Activated CD4-positive, alpha-beta T cell treated with anti-CD3 and anti-CD28 coated beads, Interleukin-2, amount 10 ng/mL, durations not matched to agents 24 days and 14 days (primary cell): ENCODE measurements around the gene TMEM151A. TPM values are rescaled to one million over a fixed set of nuclear protein-coding genes. Genes with fewer than 3 reads are reported as not detected.
A peak's percentile ranks its signal among the peaks of the same experiment; 100 is the strongest.
"Not testable (repeated sequence)": the region's sequence is repeated elsewhere in the genome, so short reads cannot be mapped to it uniquely, and the experiment has no call there.

Experiments
- DNase-seq: peaks from one replicate; pipeline ENCODE4 v3.0.0; 2022
- H3K27ac Mint-ChIP-seq: one replicate; pipeline ENCODE4 v1.8.0; 2022; ENCODE audit warnings: mild to moderate bottlenecking, mixed read lengths
- H3K27me3 Mint-ChIP-seq: one replicate; pipeline ENCODE4 v1.8.0; 2022; ENCODE audit warnings: mixed read lengths
- H3K36me3 Mint-ChIP-seq: one replicate; pipeline ENCODE4 v1.8.0; 2022; ENCODE audit warnings: low read depth, mild to moderate bottlenecking, mixed read lengths
- H3K4me1 Mint-ChIP-seq: one replicate; pipeline ENCODE4 v1.8.0; 2021; ENCODE audit warnings: mixed read lengths
- H3K4me3 Mint-ChIP-seq: one replicate; pipeline ENCODE4 v1.8.0; 2022; ENCODE audit warnings: mild to moderate bottlenecking, moderate library complexity, mixed read lengths
- H3K9me3 Mint-ChIP-seq: one replicate; pipeline ENCODE4 v1.8.0; 2021; ENCODE audit warnings: mixed read lengths
- intact Hi-C: fragments of 100-400 bp; cut with micrococcal nuclease; formaldehyde crosslinking; loops from one replicate; pipeline ENCODE4 v1.15.1; 2023
- total RNA-seq: library from RNA; stranded (reverse); gene quantifications from 2 replicates; pipeline ENCODE4 v1.2.3, GENCODE V29; 2022

Gene TMEM151A
- total RNA-seq, 1 donor from 2014 or later = not detected

GRCh38 chr11:66274219-66274618 is 17.5 kb upstream of the TMEM151A start:
- Mint-ChIP-seq H3K36me3 (peaks cover 50% of the 10 kb centered on the region), H3K9me3 (no peaks in the 10 kb centered on the region), H3K4me1 (peaks cover 19% of the 10 kb centered on the region), H3K27me3 (peaks cover 3% of the 10 kb centered on the region), H3K4me3 (no peak overlapping the region), H3K27ac (no peak overlapping the region)
- intact Hi-C loops = no loop called here
- DNase-seq = no peak

GRCh38 chr11:66275396-66275795 is 16.3 kb upstream of the TMEM151A start:
- peaks cover 17% of the 10 kb centered on the region for H3K4me1 Mint-ChIP-seq
- no peak for DNase-seq
- no peaks in the 10 kb centered on the region for H3K9me3 Mint-ChIP-seq
- intact Hi-C loops = no loop called here
- H3K4me3 Mint-ChIP-seq = no peak overlapping the region
- no peak overlapping the region for H3K27ac Mint-ChIP-seq
- H3K27me3 Mint-ChIP-seq = peaks cover 7% of the 10 kb centered on the region
- peaks cover 46% of the 10 kb centered on the region for H3K36me3 Mint-ChIP-seq

GRCh38 chr11:66275984-66276612 is 15.6 kb upstream of the TMEM151A start:
- intact Hi-C loops = no loop called here

GRCh38 chr11:66276619-66277018 is 15.1 kb upstream of the TMEM151A start:
- not testable (repeated sequence) for H3K4me3 Mint-ChIP-seq
- H3K36me3 Mint-ChIP-seq = peaks cover 39% of the 10 kb centered on the region

More at GRCh38 chr11:66275984-66276612, 15.6 kb upstream of the TMEM151A start:
- peaks cover 13% of the 10 kb centered on the region for H3K4me1 Mint-ChIP-seq
- DNase-seq = no peak
- no peak overlapping the region for H3K4me3 Mint-ChIP-seq
- H3K9me3 Mint-ChIP-seq = no peaks in the 10 kb centered on the region
- peaks cover 7% of the 10 kb centered on the region for H3K27me3 Mint-ChIP-seq
- H3K36me3 Mint-ChIP-seq = peaks cover 41% of the 10 kb centered on the region
- no peak overlapping the region for H3K27ac Mint-ChIP-seq

GRCh38 chr11:66277064-66277463 is 14.6 kb upstream of the TMEM151A start:
- H3K27me3 Mint-ChIP-seq, H3K27ac Mint-ChIP-seq, H3K9me3 Mint-ChIP-seq, DNase-seq, intact Hi-C loops: not testable (repeated sequence)
- Mint-ChIP-seq H3K36me3 (peaks cover 37% of the 10 kb centered on the region), H3K4me1 (peaks cover 17% of the 10 kb centered on the region), H3K4me3 (peak overlapping the region; percentile 32)

More at GRCh38 chr11:66276619-66277018, 15.1 kb upstream of the TMEM151A start:
- H3K27ac Mint-ChIP-seq, intact Hi-C loops, H3K9me3 Mint-ChIP-seq, H3K27me3 Mint-ChIP-seq, DNase-seq: not testable (repeated sequence)
- H3K4me1 Mint-ChIP-seq = peaks cover 14% of the 10 kb centered on the region

- intact Hi-C loops = no loop called here
- no peaks in the 10 kb centered on the region for H3K9me3 Mint-ChIP-seq
- H3K4me1 Mint-ChIP-seq = peaks cover 23% of the 10 kb centered on the region
- H3K36me3 Mint-ChIP-seq = peaks cover 33% of the 10 kb centered on the region
- H3K27me3 Mint-ChIP-seq = peaks cover 7% of the 10 kb centered on the region
- no peak within 1 kb of the TSS for H3K27ac Mint-ChIP-seq
- DNase-seq = peak; percentile 91
- peak within 1 kb of the TSS; percentile 76 for H3K4me3 Mint-ChIP-seq
These were observed 14.0 kb upstream of the TMEM151A start, which contains the start of gene CNIH2 for GRCh38 chr11:66277471-66278362. CNIH2 (plus strand) TSS chr11:66278175; CDS start chr11:66278457, 282 bp downstream.

- Mint-ChIP-seq H3K9me3 (no peaks in the 10 kb centered on the region), H3K36me3 (peaks cover 25% of the 10 kb centered on the region), H3K27ac (no peak overlapping the region), H3K4me3 (peak overlapping the region; percentile 76), H3K27me3 (peaks cover 7% of the 10 kb centered on the region), H3K4me1 (peaks cover 25% of the 10 kb centered on the region)
- DNase-seq = no peak
- intact Hi-C loops = no loop called here
These were observed 13.2 kb upstream of the TMEM151A start for GRCh38 chr11:66278363-66279091.

GRCh38 chr11:66279092-66279734 is 12.5 kb upstream of the TMEM151A start:
- intact Hi-C loops = no loop called here
- peak overlapping the region; percentile 53 for H3K27ac Mint-ChIP-seq
- no peak for DNase-seq
- H3K27me3 Mint-ChIP-seq = peaks cover 7% of the 10 kb centered on the region
- H3K36me3 Mint-ChIP-seq = peaks cover 20% of the 10 kb centered on the region
- H3K4me1 Mint-ChIP-seq = peaks cover 25% of the 10 kb centered on the region
- peak overlapping the region; percentile 76 for H3K4me3 Mint-ChIP-seq
- H3K9me3 Mint-ChIP-seq = no peaks in the 10 kb centered on the region

GRCh38 chr11:66280428-66280827 is 11.3 kb upstream of the TMEM151A start:
- intact Hi-C loops = no loop called here
- no peak for DNase-seq
- Mint-ChIP-seq H3K36me3 (peaks cover 12% of the 10 kb centered on the region), H3K27me3 (peaks cover 7% of the 10 kb centered on the region), H3K4me1 (peaks cover 25% of the 10 kb centered on the region), H3K27ac (no peak overlapping the region), H3K9me3 (no peaks in the 10 kb centered on the region), H3K4me3 (no peak overlapping the region)

- peaks cover 7% of the 10 kb centered on the region for H3K27me3 Mint-ChIP-seq
- H3K27ac Mint-ChIP-seq = no peak overlapping the region
- peaks cover 8% of the 10 kb centered on the region for H3K36me3 Mint-ChIP-seq
- H3K4me1 Mint-ChIP-seq = peaks cover 23% of the 10 kb centered on the region
- intact Hi-C loops = no loop called here
- H3K4me3 Mint-ChIP-seq = no peak overlapping the region
- H3K9me3 Mint-ChIP-seq = no peaks in the 10 kb centered on the region
- no peak for DNase-seq
These were observed 10.7 kb upstream of the TMEM151A start for GRCh38 chr11:66281001-66281400.

- no peak overlapping the region for H3K4me3 Mint-ChIP-seq
- intact Hi-C loops = loop anchor here (1.0 kb wide), 2 partner anchors 15 to 60 kb away; no protein-coding TSS in a partner anchor
- H3K27me3 Mint-ChIP-seq = peaks cover 7% of the 10 kb centered on the region
- H3K4me1 Mint-ChIP-seq = peaks cover 26% of the 10 kb centered on the region
- no peaks in the 10 kb centered on the region for H3K9me3 Mint-ChIP-seq
- DNase-seq = no peak
- peaks cover 3% of the 10 kb centered on the region for H3K36me3 Mint-ChIP-seq
- peak overlapping the region; percentile 53 for H3K27ac Mint-ChIP-seq
These were observed 9.8 kb upstream of the TMEM151A start for GRCh38 chr11:66281776-66282467.

GRCh38 chr11:66282468-66283455 is 8.9 kb upstream of the TMEM151A start:
- intact Hi-C loops = loop anchor here (1.0 kb wide), 2 partner anchors 15 to 60 kb away; no protein-coding TSS in a partner anchor
- peaks cover 7% of the 10 kb centered on the region for H3K27me3 Mint-ChIP-seq
- DNase-seq = peak; percentile 100
- H3K36me3 Mint-ChIP-seq = peaks cover 2% of the 10 kb centered on the region
- peaks cover 27% of the 10 kb centered on the region for H3K4me1 Mint-ChIP-seq
- H3K27ac Mint-ChIP-seq = peak overlapping the region; percentile 53
- H3K4me3 Mint-ChIP-seq = no peak overlapping the region
- H3K9me3 Mint-ChIP-seq = no peaks in the 10 kb centered on the region
